GM12878 (cell line): ENCODE results near the gene MYCBP2. TPM values are rescaled to one million over a fixed set of nuclear protein-coding genes. Genes with fewer than 3 reads are reported as not detected.

ENCODE experiments used
- ATAC-seq: fragments of 200-7000 bp; cut with Tn5 transposase; 3 replicates; pipeline ENCODE4 v1.9.1; 2020; ENCODE audit warnings: mild to moderate bottlenecking, moderate library complexity
- BruUV-seq: library from RNA; stranded (reverse); fragments of 400-500 nt; replicated peaks from 2 replicates; lab custom pipeline; 2021; lab: Mats Ljungman, UMichigan
- CTCF ChIA-PET: fragments of 300-600 bp; sonication (Branson Sonifier 250); formaldehyde crosslinking; extraction: SDS; loops from one replicate; lab custom pipeline; 2021; ENCODE audit warnings: inconsistent platforms; lab: Yijun Ruan, JAX
- POLR2A ChIA-PET: fragments of 350-600 bp; formaldehyde crosslinking; extraction: SDS; loops from one replicate; lab custom pipeline; 2021; ENCODE audit warnings: inconsistent platforms; lab: Charles Lee
- RAD21 ChIA-PET: fragments of 300-600 bp; sonication (Branson Sonifier 250); formaldehyde crosslinking; loops from one replicate; lab custom pipeline; 2023; ENCODE audit warnings: antibody characterized with exemption; ENCODE audit not compliant: unreplicated experiment; lab: Charles Lee
- SMC1A ChIA-PET: fragments of 300-600 bp; sonication (Branson Sonifier 250); formaldehyde crosslinking; loops from one replicate; lab custom pipeline; 2023; ENCODE audit not compliant: unreplicated experiment, uncharacterized antibody; lab: Charles Lee
- DNase-seq: peaks from one replicate; pipeline ENCODE4 v3.0.0-alpha.2; 2011; ENCODE audit warnings: low read depth, low spot score
- FAIRE-seq: peaks from 3 replicates; lab custom pipeline; 2011; peaks lifted over from hg19 to GRCh38; lab: Jason Lieb, UNC
- H2AFZ ChIP-seq: 2 replicates; pipeline ENCODE4 v1.6.0; 2011; ENCODE audit warnings: low read depth, low read length, control low read depth; ENCODE audit not compliant: control insufficient read depth
- H3K27ac ChIP-seq: 2 replicates; pipeline ENCODE4 v1.5.1; 2011; ENCODE audit warnings: control low read depth; ENCODE audit not compliant: control insufficient read depth, insufficient read depth
- H3K27me3 ChIP-seq, 2 experiments: replicated peaks in 1 of 2; 2 replicates each; pipeline versions ENCODE4 v1.6.0 to v1.6.1; 2011; ENCODE audit warnings: low read length in 1 of 2; ENCODE audit not compliant: control insufficient read depth in 2 of 2, insufficient read depth in 2 of 2
- H3K36me3 ChIP-seq, 2 experiments: 2 replicates each; pipeline ENCODE4 v1.5.1; 2011; ENCODE audit warnings: low read length in 1 of 2; ENCODE audit not compliant: control insufficient read depth in 2 of 2, insufficient read depth in 2 of 2
- H3K4me1 ChIP-seq: 2 replicates; pipeline ENCODE4 v1.6.1; 2011; ENCODE audit warnings: mild to moderate bottlenecking, low read length, moderate library complexity, mixed read lengths; ENCODE audit not compliant: control insufficient read depth, insufficient read depth
- H3K4me2 ChIP-seq: 2 replicates; pipeline ENCODE4 v1.6.0; 2011; ENCODE audit warnings: control low read depth; ENCODE audit not compliant: control insufficient read depth, insufficient read depth
- H3K4me3 ChIP-seq: fragments of 200-600 bp; sonication (generic); 2 replicates; pipeline ENCODE4 v1.5.1; 2016
- H3K79me2 ChIP-seq: 2 replicates; pipeline ENCODE4 v1.6.0; 2011; ENCODE audit warnings: low read length; ENCODE audit not compliant: control insufficient read depth, insufficient read depth
- H3K9ac ChIP-seq: 2 replicates; pipeline ENCODE4 v1.8.0; 2011; ENCODE audit warnings: low read length, control low read depth, mixed read lengths; ENCODE audit not compliant: control insufficient read depth, insufficient read depth
- H3K9me3 ChIP-seq: replicated peaks from 3 replicates; pipeline ENCODE4 v1.5.1; 2011; ENCODE audit warnings: mild to moderate bottlenecking, low read length; ENCODE audit not compliant: control insufficient read depth, insufficient read depth
- H4K20me1 ChIP-seq: 2 replicates; pipeline ENCODE4 v1.6.0; 2011; ENCODE audit not compliant: control insufficient read depth, insufficient read depth
- ATF7 ChIP-seq: fragments of 450-650 bp; IDR thresholded peaks from 2 replicates; pipeline ENCODE4 v1.6.1; 2016; ENCODE audit warnings: low read depth, mild to moderate bottlenecking
- BRCA1 ChIP-seq: IDR thresholded peaks from 2 replicates; pipeline ENCODE4 v1.6.1; 2011; ENCODE audit warnings: low read depth, low read length, improper control_type of control experiment
- CHD1 ChIP-seq: IDR thresholded peaks from 2 replicates; pipeline ENCODE4 v1.6.1; 2012; ENCODE audit warnings: low read depth, low read length, improper control_type of control experiment
- E4F1 ChIP-seq: fragments of 450-650 bp; IDR thresholded peaks from 2 replicates; pipeline ENCODE4 v1.6.1; 2018; ENCODE audit warnings: borderline replicate concordance, mild to moderate bottlenecking; ENCODE audit not compliant: partially characterized antibody
- EP300 ChIP-seq, 2 experiments: fragments of 150-350 bp in 1 of 2; IDR thresholded peaks; 2 replicates each; pipeline ENCODE4 v1.6.1; 2011 to 2012; ENCODE audit warnings: low read depth in 2 of 2, low read length in 2 of 2, borderline replicate concordance in 1 of 2, improper control_type of control experiment in 1 of 2, inconsistent platforms in 1 of 2; ENCODE audit not compliant: control insufficient read depth in 1 of 2
- MEF2A ChIP-seq: IDR thresholded peaks from 2 replicates; pipeline ENCODE4 v1.6.1; 2011; ENCODE audit warnings: low read depth, mild to moderate bottlenecking, low read length, moderate library complexity; ENCODE audit not compliant: insufficient read depth
- MEF2B ChIP-seq: fragments of 450-650 bp; IDR thresholded peaks from 2 replicates; pipeline ENCODE4 v1.6.1; 2018; ENCODE audit warnings: mild to moderate bottlenecking, moderate library complexity; ENCODE audit not compliant: partially characterized antibody, poor library complexity, severe bottlenecking
- NR2C2 ChIP-seq: IDR thresholded peaks from 2 replicates; pipeline ENCODE4 v1.6.1; 2011; ENCODE audit warnings: borderline replicate concordance, low read depth; ENCODE audit not compliant: control insufficient read depth, insufficient read length
- RAD51 ChIP-seq: fragments of 450-650 bp; IDR thresholded peaks from 2 replicates; pipeline ENCODE4 v1.6.1; 2016; ENCODE audit warnings: moderate library complexity, mild to moderate bottlenecking, inconsistent platforms
- RBBP5 ChIP-seq: fragments of 200-600 bp; sonication (generic); conservative IDR thresholded peaks from 2 replicates; pipeline ENCODE4 v1.6.1; 2016
- RFX5 ChIP-seq: IDR thresholded peaks from 2 replicates; pipeline ENCODE4 v1.6.1; 2011; ENCODE audit warnings: low read depth, low read length, improper control_type of control experiment
- SIX5 ChIP-seq: IDR thresholded peaks from 2 replicates; pipeline ENCODE4 v1.6.1; 2011; ENCODE audit warnings: mild to moderate bottlenecking, low read depth, low read length, moderate library complexity; ENCODE audit not compliant: severe bottlenecking
- SMC3 ChIP-seq: IDR thresholded peaks from 2 replicates; pipeline ENCODE4 v1.6.1; 2011; ENCODE audit warnings: low read length, improper control_type of control experiment, borderline replicate concordance
- STAT3 ChIP-seq: IDR thresholded peaks from 2 replicates; pipeline ENCODE4 v1.6.1; 2011; ENCODE audit warnings: low read depth, low read length, improper control_type of control experiment
- ZBED1 ChIP-seq: IDR thresholded peaks from 2 replicates; pipeline ENCODE4 v1.6.1; 2016; ENCODE audit warnings: borderline replicate concordance
- ZNF274 ChIP-seq: IDR thresholded peaks from one replicate; pipeline ENCODE4 v1.8.0; 2011; ENCODE audit not compliant: insufficient read length, insufficient read depth
- WGBS: methylation state at CpG from one replicate; pipeline ENCODE4 v1.1.6; 2016; ENCODE audit warnings: low lambda C conversion rate; ENCODE audit not compliant: insufficient replicate concordance, insufficient coverage; ENCODE audit errors: missing lambda C conversion rate; 5-methylcytosine and 5-hydroxymethylcytosine counted together
- in situ Hi-C: fragments of 300-500 bp; cut with MboI; formaldehyde crosslinking; loops from 9 replicates; pipeline ENCODE4 v1.14.3; 2018; ENCODE audit warnings: mixed read lengths
- intact Hi-C: fragments of 100-400 bp; cut with micrococcal nuclease; formaldehyde crosslinking; loops from one replicate; pipeline ENCODE4 v1.14.2; 2022; ENCODE audit not compliant: unreplicated experiment
- polyA plus RNA-seq, 11 experiments: library from polyadenylated mRNA; depleted of rRNA in 4 of 11; unstranded in 6 of 11; stranded (reverse) in 5 of 11; fragments of >200 nt; fragmentation: Nextera tagmentation in 4 of 11; fragmentation: Illumina TruSeq in 1 of 11; extraction: Ambion mirVana in 4 of 11; extraction: Trizol in 1 of 11; gene quantifications; 1 replicate in 1 of 11; 2 replicates in 10 of 11; pipeline versions ENCODE4 v1.2.1 to v1.2.3, GENCODE V29; 2011 to 2016; ENCODE audit warnings: inconsistent platforms in 2 of 11, missing spikeins in 2 of 11, low read depth in 1 of 11
- total RNA-seq, 4 experiments: library from RNA; depleted of rRNA in 3 of 4; stranded (reverse); fragments of >200 nt in 3 of 4; fragmentation: Illumina TruSeq in 1 of 4; extraction: Trizol in 1 of 4; gene quantifications; 2 replicates each; pipeline versions ENCODE4 v1.2.1 to v1.2.3, GENCODE V29; 2013 to 2021

Gene MYCBP2
- total and polyA plus RNA-seq, 10 of the 15 experiments (the other 5 are each of a cell fraction or from before 2014, with no cell fraction given), result 51.9 to 152 (median 98.2) TPM

GRCh38 chr13:77084755-77085154 is 242.1 kb downstream of the MYCBP2 start:
- no peak overlapping the region for H3K4me3 ChIP-seq
- H3K79me2 ChIP-seq, result no peaks in the 10 kb centered on the region
- in situ Hi-C loops, result no loop called here
- H3K9me3 ChIP-seq, result no peaks in the 10 kb centered on the region
- SMC1A ChIA-PET, result interaction anchor here (1.0 to 1.3 kb wide), 2 partner anchors 9 to 393 kb away, joined by 3 read pairs; no protein-coding TSS in a partner anchor
- no peaks in the 10 kb centered on the region for H3K27me3 ChIP-seq
- 97% methylated on average over 2 of the region's 2 CpGs for WGBS
- CTCF ChIA-PET, result interaction anchor here (0.9 to 1.1 kb wide), 2 partner anchors 22 to 408 kb away, joined by 3 read pairs; no protein-coding TSS in a partner anchor
- no peak overlapping the region for H3K27ac ChIP-seq
- intact Hi-C loops, result no loop called here
- POLR2A ChIA-PET, result interaction anchor here (0.6 kb wide), 1 partner anchor 92 kb away, joined by 3 read pairs; no protein-coding TSS in a partner anchor
- TF ChIP-seq SMC3 (no peak), E4F1 (no peak), RFX5 (no peak), ATF7 (no peak), ZBED1 (no peak), STAT3 (no peak), BRCA1 (no peak), ZNF274 (no peak), RBBP5 (no peak), CHD1 (no peak), MEF2A (no peak), SIX5 (no peak), NR2C2 (no peak), MEF2B (no peak), EP300 (IDR thresholded peaks at IDR 0.05; ENCODE audit: borderline replicate concordance in 1 of 2, control insufficient read depth in 1 of 2, low read depth in 2 of 2, low read length in 2 of 2) (no peak), RAD51 (no peak)
- H2AFZ ChIP-seq, result no peak overlapping the region
- peaks cover 3 to 25% of the 10 kb centered on the region in 2 experiments for H3K36me3 ChIP-seq
- RAD21 ChIA-PET, result no interaction called here
- no peak for DNase-seq
- FAIRE-seq, result no peak
- H3K4me2 ChIP-seq, result no peak overlapping the region
- H4K20me1 ChIP-seq, result no peaks in the 10 kb centered on the region
- ATAC-seq, result no peak
- no peaks in the 10 kb centered on the region for H3K4me1 ChIP-seq
- BruUV-seq, result no TSS peak
- H3K9ac ChIP-seq, result no peak overlapping the region
